Ishikawa (cell line): Measurements from ENCODE around the gene NCDN.

Experiments used
- CEBPB ChIP-seq: IDR thresholded peaks from 2 replicates; pipeline ENCODE4 v1.6.1; 2012
- CREB1 ChIP-seq: IDR thresholded peaks from 2 replicates; pipeline ENCODE4 v1.6.1; 2012; ENCODE audit warnings: low read depth
- EGR1 ChIP-seq: IDR thresholded peaks from 2 replicates; pipeline ENCODE4 v1.6.1; 2012
- EP300 ChIP-seq: IDR thresholded peaks from 2 replicates; pipeline ENCODE4 v1.6.1; 2012; ENCODE audit warnings: borderline replicate concordance
- FOXM1 ChIP-seq: IDR thresholded peaks from 2 replicates; pipeline ENCODE4 v1.6.1; 2012; ENCODE audit warnings: low read depth, borderline replicate concordance
- MAX ChIP-seq: IDR thresholded peaks from 2 replicates; pipeline ENCODE4 v1.6.1; 2012
- NFIC ChIP-seq: IDR thresholded peaks from 2 replicates; pipeline ENCODE4 v1.6.1; 2012
- RAD21 ChIP-seq: IDR thresholded peaks from 2 replicates; pipeline ENCODE4 v1.6.1; 2012; ENCODE audit warnings: low read depth
- REST ChIP-seq: IDR thresholded peaks from 2 replicates; pipeline ENCODE4 v1.6.1; 2012; ENCODE audit warnings: low read depth, mild to moderate bottlenecking
- TAF1 ChIP-seq: IDR thresholded peaks from 2 replicates; pipeline ENCODE4 v1.6.1; 2012; ENCODE audit warnings: low read depth, mild to moderate bottlenecking
- TCF12 ChIP-seq: IDR thresholded peaks from 2 replicates; pipeline ENCODE4 v1.6.1; 2012; ENCODE audit warnings: low read depth
- TEAD4 ChIP-seq: IDR thresholded peaks from 2 replicates; pipeline ENCODE4 v1.6.1; 2012
- USF1 ChIP-seq: IDR thresholded peaks from 2 replicates; pipeline ENCODE4 v1.6.1; 2012
- YY1 ChIP-seq: IDR thresholded peaks from 2 replicates; pipeline ENCODE4 v1.6.1; 2012; ENCODE audit warnings: low read depth
- ZBTB7A ChIP-seq: IDR thresholded peaks from 2 replicates; pipeline ENCODE4 v1.6.1; 2012; ENCODE audit warnings: low read depth

The NCDN gene

GRCh38 chr1:35603468-35603867 lies 45.9 kb downstream of the NCDN start:
- no peak for TF ChIP-seq TEAD4
- TF ChIP-seq RAD21, result no peak
- no peak for TF ChIP-seq USF1
- no peak for TF ChIP-seq TAF1
- TF ChIP-seq MAX, result no peak
- TF ChIP-seq FOXM1, result no peak
- no peak for TF ChIP-seq CREB1
- no peak for TF ChIP-seq REST
- no peak for TF ChIP-seq ZBTB7A
- no peak for TF ChIP-seq YY1
- TF ChIP-seq EP300, result no peak
- no peak for TF ChIP-seq CEBPB
- TF ChIP-seq TCF12, result no peak
- no peak for TF ChIP-seq NFIC
- TF ChIP-seq EGR1, result no peak

GRCh38 chr1:35603941-35604340 lies 46.3 kb downstream of the NCDN start:
- TF ChIP-seq REST, result no peak
- TF ChIP-seq CREB1, result no peak
- TF ChIP-seq USF1, result no peak
- TF ChIP-seq RAD21, result no peak
- no peak for TF ChIP-seq NFIC
- no peak for TF ChIP-seq ZBTB7A
- no peak for TF ChIP-seq TAF1
- no peak for TF ChIP-seq EP300
- TF ChIP-seq MAX, result no peak
- no peak for TF ChIP-seq YY1
- no peak for TF ChIP-seq CEBPB
- no peak for TF ChIP-seq FOXM1

- TF ChIP-seq YY1 (no peak), NFIC (no peak), EGR1 (no peak), ZBTB7A (no peak), RAD21 (no peak), TCF12 (no peak), CEBPB (no peak), CREB1 (no peak), TEAD4 (no peak), MAX (no peak), FOXM1 (no peak), REST (no peak), USF1 (no peak), EP300 (no peak)
Observed at GRCh38 chr1:35605071-35605866, 47.7 kb downstream of the NCDN start.

- TF ChIP-seq NFIC, result no peak
- no peak for TF ChIP-seq RAD21
- TF ChIP-seq TEAD4, result no peak
- TF ChIP-seq TCF12, result no peak
- TF ChIP-seq ZBTB7A, result no peak
- no peak for TF ChIP-seq REST
- no peak for TF ChIP-seq CEBPB
- no peak for TF ChIP-seq EGR1
- no peak for TF ChIP-seq USF1
- TF ChIP-seq FOXM1, result no peak
- TF ChIP-seq TAF1, result no peak
- no peak for TF ChIP-seq CREB1
- TF ChIP-seq EP300, result no peak
- TF ChIP-seq YY1, result no peak
- no peak for TF ChIP-seq MAX
Observed at GRCh38 chr1:35605867-35606182, 48.2 kb downstream of the NCDN start.
